Stimulated activated CD4-positive, alpha-beta T cell treated with anti-CD3 and anti-CD28 coated beads, Interleukin-12 subunit alpha, Interleukin-12 subunit beta, amount 100 ng/mL, for 48 hours (primary cell): Measurements from ENCODE around the gene IFNA7.
"Not testable (repeated sequence)": the region's sequence is repeated elsewhere in the genome, so short reads cannot be mapped to it uniquely, and the experiment has no call there.

ENCODE experiments used
- DNase-seq, 3 donors: peaks; one replicate each; pipeline ENCODE4 v3.0.0-alpha.2; 2020; ENCODE audit warnings: low read depth in 2 of 3, low spot score in 1 of 3

Gene IFNA7

GRCh38 chr9:21202105-21202504 lies at the start of gene IFNA7:
IFNA7 (minus strand) TSS chr9:21202205; CDS start chr9:21202165, 40 bp downstream.
- DNase-seq, result not testable (repeated sequence)

GRCh38 chr9:21251638-21252037 lies 49.6 kb upstream of the IFNA7 start:
- no peak for DNase-seq

GRCh38 chr9:21251190-21251589 lies 49.2 kb upstream of the IFNA7 start:
- DNase-seq, result no peak

GRCh38 chr9:21244836-21245235 lies 42.8 kb upstream of the IFNA7 start:
- no peak for DNase-seq

DNA sequence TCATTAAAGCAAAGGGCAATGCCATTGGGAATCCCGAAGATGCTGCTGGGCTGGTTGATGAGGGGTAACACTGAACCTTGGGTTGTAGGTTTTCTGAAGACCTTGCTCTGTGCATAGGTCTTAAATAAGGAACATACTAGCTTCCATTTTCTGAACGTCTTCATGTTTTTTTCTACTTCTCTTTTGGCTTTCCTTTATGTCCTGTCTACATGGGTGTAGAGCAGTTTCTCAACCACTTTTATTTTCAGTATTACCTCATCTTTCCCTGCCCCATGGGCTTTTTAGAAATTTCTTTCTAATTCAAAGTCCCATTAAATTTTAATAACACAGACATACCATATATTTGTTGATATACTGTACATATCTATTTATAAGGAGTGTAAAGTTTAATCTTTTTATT lies 37.9 kb upstream of the IFNA7 start, which contains the start of gene IFNA14:
Gene IFNA14, minus strand, starts transcription at position 95 of the 400 bp plus-strand sequence. Its CDS starts 70 bp downstream, at position 25.
- DNase-seq, result no peak

GRCh38 chr9:21236360-21236714 lies 34.3 kb upstream of the IFNA7 start:
- not testable (repeated sequence) for DNase-seq

GRCh38 chr9:21235468-21236359 lies 33.7 kb upstream of the IFNA7 start:
- DNase-seq, result peak in 1 of 3 donors; percentile 23

- DNase-seq, result no peak
These were observed 32.2 kb upstream of the IFNA7 start for GRCh38 chr9:21234153-21234687.

DNA sequence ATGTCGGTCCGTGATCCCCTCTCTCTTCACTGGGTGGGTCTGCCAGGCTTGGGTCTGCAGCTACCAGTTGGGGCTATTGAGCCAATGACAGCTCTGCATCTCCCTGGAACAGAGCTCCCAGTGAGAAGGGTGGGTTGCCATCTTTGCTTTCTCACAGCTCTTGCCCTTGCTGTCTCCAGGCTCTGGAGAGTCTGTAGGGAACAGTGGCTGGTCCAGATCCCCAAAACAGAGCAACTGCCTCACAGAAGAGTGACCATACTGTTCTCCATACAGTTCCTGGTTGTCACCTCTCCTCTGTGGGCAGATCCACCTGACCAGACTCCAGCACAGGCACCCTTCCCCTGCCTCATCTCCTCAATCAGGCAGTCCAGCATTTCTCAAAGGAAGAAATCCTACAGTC lies 31.3 kb upstream of the IFNA7 start:
- no peak for DNase-seq

GRCh38 chr9:21228122-21228521 lies 26.1 kb upstream of the IFNA7 start, which contains the start of gene IFNA17:
IFNA17 (minus strand) TSS chr9:21228222; CDS start chr9:21228173, 49 bp downstream.
- DNase-seq, result no peak

GRCh38 chr9:21217211-21217610 lies 15.2 kb upstream of the IFNA7 start, which contains the start of gene IFNA16:
IFNA16 (minus strand) TSS chr9:21217311; CDS start chr9:21217305, 6 bp downstream.
- DNase-seq, result not testable (repeated sequence)

- not testable (repeated sequence) for DNase-seq
These were observed 11.7 kb upstream of the IFNA7 start for GRCh38 chr9:21213411-21214326.

- DNase-seq, result not testable (repeated sequence)
These were observed 10.2 kb upstream of the IFNA7 start for GRCh38 chr9:21212160-21212559.

GRCh38 chr9:21210782-21211181 lies 8.8 kb upstream of the IFNA7 start:
- DNase-seq, result not testable (repeated sequence)

DNA sequence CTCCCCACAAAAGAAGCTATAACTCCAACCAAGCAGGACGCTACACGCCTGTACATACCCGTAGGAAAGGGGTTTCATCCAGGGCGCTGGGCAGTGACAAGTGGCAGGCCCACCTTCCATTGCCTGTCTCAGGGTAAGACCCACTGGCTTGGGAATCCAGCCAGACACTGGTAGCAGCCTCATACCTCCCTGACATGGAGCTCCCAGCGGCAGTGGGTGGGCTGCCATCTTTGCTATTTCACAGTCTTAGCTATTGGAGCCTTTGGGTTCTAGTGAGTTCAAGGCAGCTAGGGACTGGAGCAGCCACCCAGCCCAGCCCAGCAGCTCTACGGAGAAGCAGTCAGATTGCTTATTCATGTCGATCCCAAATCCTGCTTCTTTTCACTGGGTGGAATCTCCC lies 8.3 kb upstream of the IFNA7 start:
- no peak for DNase-seq

DNA sequence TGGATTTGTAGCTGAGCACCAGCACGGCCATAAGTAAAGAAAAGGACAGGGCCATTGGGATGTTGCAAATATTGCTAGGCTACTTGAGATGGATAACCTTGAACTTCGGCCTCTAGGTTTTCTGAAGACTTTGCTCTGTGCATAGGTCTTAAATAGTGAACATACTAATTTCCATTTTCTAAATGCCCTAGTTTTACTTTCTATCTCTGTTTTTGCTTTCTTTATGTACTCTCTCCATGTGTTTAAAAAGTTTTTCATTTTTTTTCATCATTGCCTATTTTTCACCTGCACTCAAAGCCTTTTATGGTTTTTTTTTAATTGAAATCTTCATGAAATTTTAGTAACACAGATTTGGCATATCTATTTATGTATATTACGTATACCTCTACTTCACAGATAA lies 5.0 kb upstream of the IFNA7 start, which contains the start of gene IFNA10:
Gene IFNA10, minus strand, starts transcription at position 101 of the 400 bp plus-strand sequence. Its CDS starts 46 bp downstream, at position 55.
- DNase-seq, result not testable (repeated sequence)

DNA sequence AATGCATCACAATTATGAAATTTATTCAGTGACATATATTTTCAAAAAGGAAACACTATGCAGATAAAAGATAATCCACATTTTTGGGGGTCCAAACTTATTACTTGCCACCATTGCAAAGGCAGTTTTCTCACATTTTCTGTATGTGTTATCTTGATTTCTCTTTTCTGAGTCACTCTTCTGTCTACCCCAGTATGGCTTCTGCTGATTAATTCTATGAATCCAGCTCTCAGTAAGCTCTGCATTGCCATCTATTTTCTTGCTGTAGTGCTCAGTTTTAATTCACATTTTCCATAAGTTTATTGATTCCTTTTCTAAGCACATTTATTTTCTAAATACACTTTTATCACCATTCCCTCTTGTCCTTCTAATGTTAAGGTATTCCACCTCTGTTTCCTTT lies 3.2 kb upstream of the IFNA7 start:
- no peak for DNase-seq

- peak; percentile 11 to 54 (median 12) for DNase-seq
These were observed 6.9 kb downstream of the IFNA7 start for GRCh38 chr9:21194867-21195776.

GRCh38 chr9:21187487-21187886 lies 14.5 kb downstream of the IFNA7 start, which contains the start of gene IFNA4:
IFNA4 (minus strand) TSS chr9:21187587; CDS start chr9:21187531, 56 bp downstream.
- DNase-seq, result not testable (repeated sequence)
